ENCODE results near the gene CACNB2. TPM values are rescaled to one million over a fixed set of nuclear protein-coding genes. Genes with fewer than 3 reads are reported as not detected.

The CACNB2 gene
- 1.2 TPM for polyA plus RNA-seq (2013, experiment 1 of 4)
- 1.2 TPM for polyA plus RNA-seq (2013, experiment 2 of 4)
- 0.96 TPM for polyA plus RNA-seq (2013, experiment 3 of 4)
- polyA plus RNA-seq (2013, experiment 4 of 4) = 1.5 TPM

GRCh38 chr10:18140149-18140956 is at the start of gene CACNB2:
CACNB2 (plus strand) TSS chr10:18140424.
- H3K27ac ChIP-seq (ENCODE audit: insufficient read depth, low read depth, low read length, poor library complexity, severe bottlenecking) = no peak within 1 kb of the TSS
- H3K4me1 ChIP-seq (ENCODE audit: control insufficient read depth, insufficient read depth, low read length) = peaks cover 5% of the 10 kb centered on the region
- peaks cover 41% of the 10 kb centered on the region for H3K27me3 ChIP-seq (ENCODE audit: control insufficient read depth, insufficient read depth, low read length, poor library complexity, severe bottlenecking)
- peak within 1 kb of the TSS; percentile 47 for H3K4me3 ChIP-seq (ENCODE audit: insufficient read depth, low read depth, low read length)
- H3K36me3 ChIP-seq (ENCODE audit: control insufficient read depth, insufficient read depth, low read length) = no peaks in the 10 kb centered on the region
- 1% methylated on average over 100 of the region's 100 CpGs for WGBS, 2 experiments
- H3K9me3 ChIP-seq (ENCODE audit: control insufficient read depth, low read length) = no peaks in the 10 kb centered on the region

DNA sequence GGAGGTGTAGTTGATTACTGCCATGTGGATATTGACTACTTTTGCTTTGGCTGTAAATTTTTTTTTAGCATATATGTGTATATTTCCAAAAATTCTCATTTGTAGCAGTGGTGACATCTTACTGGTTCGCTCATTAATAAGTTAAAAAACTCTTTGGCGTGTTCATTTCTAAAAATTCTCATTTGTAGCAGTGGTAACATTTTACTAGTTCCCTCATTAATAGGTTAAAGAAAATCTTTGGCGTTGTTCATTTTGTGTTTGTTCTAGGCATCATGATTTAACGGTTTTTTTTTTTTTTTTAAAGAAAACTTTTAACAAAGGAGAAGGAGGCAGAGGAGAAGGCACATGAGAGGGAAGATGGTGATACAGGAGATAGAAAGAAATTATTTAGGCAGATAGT is 45.9 kb upstream of the CACNB2 start:
- no peak overlapping the region for H3K4me3 ChIP-seq (ENCODE audit: insufficient read depth, low read depth, low read length)
- H3K36me3 ChIP-seq (ENCODE audit: control insufficient read depth, insufficient read depth, low read length) = no peaks in the 10 kb centered on the region
- H3K27me3 ChIP-seq (ENCODE audit: control insufficient read depth, insufficient read depth, low read length, poor library complexity, severe bottlenecking) = no peaks in the 10 kb centered on the region
- no peak overlapping the region for H3K27ac ChIP-seq (ENCODE audit: insufficient read depth, low read depth, low read length, poor library complexity, severe bottlenecking)
- no peaks in the 10 kb centered on the region for H3K9me3 ChIP-seq (ENCODE audit: control insufficient read depth, low read length)
- 91% methylated on average over 3 to 4 of the region's 4 CpGs for WGBS, 2 experiments
- H3K4me1 ChIP-seq (ENCODE audit: control insufficient read depth, insufficient read depth, low read length) = no peaks in the 10 kb centered on the region

- H3K36me3 ChIP-seq (ENCODE audit: control insufficient read depth, insufficient read depth, low read length) = no peaks in the 10 kb centered on the region
- no peaks in the 10 kb centered on the region for H3K27me3 ChIP-seq (ENCODE audit: control insufficient read depth, insufficient read depth, low read length, poor library complexity, severe bottlenecking)
- H3K4me3 ChIP-seq (ENCODE audit: insufficient read depth, low read depth, low read length) = no peak overlapping the region
- no peaks in the 10 kb centered on the region for H3K4me1 ChIP-seq (ENCODE audit: control insufficient read depth, insufficient read depth, low read length)
- no peaks in the 10 kb centered on the region for H3K9me3 ChIP-seq (ENCODE audit: control insufficient read depth, low read length)
- H3K27ac ChIP-seq (ENCODE audit: insufficient read depth, low read depth, low read length, poor library complexity, severe bottlenecking) = no peak overlapping the region
- WGBS, 2 experiments = 61 to 81% methylated on average over 2 of the region's 2 CpGs
Observed at GRCh38 chr10:18094793-18095192, 45.4 kb upstream of the CACNB2 start.

DNA sequence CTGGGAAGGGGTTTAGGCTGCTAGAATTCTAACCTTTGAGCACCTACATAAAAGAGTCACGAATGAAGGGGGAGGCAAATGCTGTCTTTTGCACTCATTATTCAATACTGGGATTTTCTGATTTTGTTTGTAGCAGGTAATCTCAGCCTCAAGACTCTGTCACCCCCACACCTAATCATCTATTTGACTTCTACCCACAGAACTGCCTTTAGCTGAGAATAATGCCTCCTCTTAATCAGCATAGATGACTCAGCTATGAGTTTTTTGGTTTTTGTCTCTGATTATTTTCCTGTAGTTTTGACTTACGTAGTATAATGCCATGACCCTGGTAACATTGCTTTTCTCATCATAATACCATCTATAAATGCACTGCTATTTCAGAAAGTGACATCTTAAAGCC is 42.7 kb upstream of the CACNB2 start:
- no peak overlapping the region for H3K4me3 ChIP-seq (ENCODE audit: insufficient read depth, low read depth, low read length)
- H3K4me1 ChIP-seq (ENCODE audit: control insufficient read depth, insufficient read depth, low read length) = no peaks in the 10 kb centered on the region
- H3K36me3 ChIP-seq (ENCODE audit: control insufficient read depth, insufficient read depth, low read length) = no peaks in the 10 kb centered on the region
- H3K27me3 ChIP-seq (ENCODE audit: control insufficient read depth, insufficient read depth, low read length, poor library complexity, severe bottlenecking) = no peaks in the 10 kb centered on the region
- no peaks in the 10 kb centered on the region for H3K9me3 ChIP-seq (ENCODE audit: control insufficient read depth, low read length)
- H3K27ac ChIP-seq (ENCODE audit: insufficient read depth, low read depth, low read length, poor library complexity, severe bottlenecking) = no peak overlapping the region
- WGBS, 2 experiments = 79 to 89% methylated on average over 1 to 2 of the region's 2 CpGs

DNA sequence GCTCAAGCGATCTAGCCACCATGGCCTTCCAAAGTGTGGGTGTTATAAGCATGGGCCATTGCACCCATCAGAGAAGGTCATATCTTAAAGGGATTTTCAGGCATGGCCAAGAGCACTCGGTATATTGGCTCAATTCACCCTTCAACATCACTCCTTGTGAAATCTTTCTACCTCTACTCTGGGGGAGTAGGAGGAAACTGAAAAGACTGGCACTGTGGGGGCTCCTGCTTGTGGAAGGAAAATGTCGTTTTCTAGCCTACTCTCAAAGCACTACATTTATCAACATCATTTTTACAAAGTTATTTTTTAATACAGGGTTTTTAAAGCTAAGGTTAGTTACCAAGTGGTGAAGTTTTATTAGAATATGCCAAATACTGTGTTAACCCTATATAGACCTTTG is 42.0 kb upstream of the CACNB2 start:
- 98 to 100% methylated on average over 1 to 2 of the region's 3 CpGs for WGBS, 2 experiments
- H3K4me3 ChIP-seq (ENCODE audit: insufficient read depth, low read depth, low read length) = no peak overlapping the region
- H3K9me3 ChIP-seq (ENCODE audit: control insufficient read depth, low read length) = no peaks in the 10 kb centered on the region

GRCh38 chr10:18099415-18099814 is 40.8 kb upstream of the CACNB2 start:
- Histone ChIP-seq H3K27ac (ENCODE audit: insufficient read depth, low read depth, low read length, poor library complexity, severe bottlenecking) (no peak overlapping the region), H3K4me1 (ENCODE audit: control insufficient read depth, insufficient read depth, low read length) (no peaks in the 10 kb centered on the region), H3K9me3 (ENCODE audit: control insufficient read depth, low read length) (no peaks in the 10 kb centered on the region), H3K4me3 (ENCODE audit: insufficient read depth, low read depth, low read length) (no peak overlapping the region), H3K36me3 (ENCODE audit: control insufficient read depth, insufficient read depth, low read length) (no peaks in the 10 kb centered on the region), H3K27me3 (ENCODE audit: control insufficient read depth, insufficient read depth, low read length, poor library complexity, severe bottlenecking) (no peaks in the 10 kb centered on the region)
- 95 to 98% methylated on average over 3 of the region's 3 CpGs for WGBS, 2 experiments

More for the DNA sequence above, 42.0 kb upstream of the CACNB2 start:
- no peaks in the 10 kb centered on the region for H3K36me3 ChIP-seq (ENCODE audit: control insufficient read depth, insufficient read depth, low read length)
- no peaks in the 10 kb centered on the region for H3K4me1 ChIP-seq (ENCODE audit: control insufficient read depth, insufficient read depth, low read length)
- no peak overlapping the region for H3K27ac ChIP-seq (ENCODE audit: insufficient read depth, low read depth, low read length, poor library complexity, severe bottlenecking)
- no peaks in the 10 kb centered on the region for H3K27me3 ChIP-seq (ENCODE audit: control insufficient read depth, insufficient read depth, low read length, poor library complexity, severe bottlenecking)

DNA sequence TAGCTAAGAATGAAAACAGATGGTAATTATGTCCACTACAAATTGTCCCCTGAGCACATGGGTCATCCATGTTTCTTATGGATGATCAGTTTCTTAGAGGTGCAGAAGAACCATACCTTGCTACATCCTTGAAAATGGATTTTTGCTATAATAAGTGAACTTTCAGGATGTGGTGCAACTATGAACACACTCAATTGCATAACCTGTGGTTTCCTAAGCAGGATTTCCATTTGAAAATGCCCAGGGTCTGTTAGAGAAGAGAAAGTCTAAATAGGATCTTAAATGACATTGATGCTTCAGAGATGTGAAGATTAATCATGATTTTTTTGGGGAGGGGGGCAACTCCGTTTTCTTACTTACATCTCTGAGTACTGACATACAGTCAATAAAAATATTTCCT is 39.6 kb upstream of the CACNB2 start:
- Histone ChIP-seq H3K4me1 (ENCODE audit: control insufficient read depth, insufficient read depth, low read length) (no peaks in the 10 kb centered on the region), H3K27ac (ENCODE audit: insufficient read depth, low read depth, low read length, poor library complexity, severe bottlenecking) (no peak overlapping the region), H3K4me3 (ENCODE audit: insufficient read depth, low read depth, low read length) (no peak overlapping the region), H3K36me3 (ENCODE audit: control insufficient read depth, insufficient read depth, low read length) (no peaks in the 10 kb centered on the region), H3K9me3 (ENCODE audit: control insufficient read depth, low read length) (no peaks in the 10 kb centered on the region), H3K27me3 (ENCODE audit: control insufficient read depth, insufficient read depth, low read length, poor library complexity, severe bottlenecking) (no peaks in the 10 kb centered on the region)
- no CpG with 5 or more reads among the region's 1 CpG for WGBS, 2 experiments

DNA sequence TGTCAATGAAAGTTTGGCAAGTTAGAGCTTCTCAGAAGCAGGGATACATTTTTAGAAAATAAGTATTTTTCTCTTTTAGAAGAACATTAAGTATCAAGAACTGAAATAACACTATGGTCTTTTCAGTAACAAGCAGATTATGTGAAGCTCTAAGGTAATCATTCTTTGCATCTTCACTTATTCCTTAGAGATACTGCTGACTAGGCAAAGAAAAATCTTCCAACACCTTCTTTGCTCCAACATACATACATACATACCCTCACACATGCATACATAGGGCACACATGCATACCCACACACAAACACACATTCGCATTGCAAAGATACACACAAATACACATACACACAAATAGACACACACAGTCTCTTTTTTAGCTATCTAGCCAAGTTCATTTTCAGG is 37.8 kb upstream of the CACNB2 start:
- Histone ChIP-seq H3K36me3 (ENCODE audit: control insufficient read depth, insufficient read depth, low read length) (no peaks in the 10 kb centered on the region), H3K4me3 (ENCODE audit: insufficient read depth, low read depth, low read length) (no peak overlapping the region), H3K9me3 (ENCODE audit: control insufficient read depth, low read length) (no peaks in the 10 kb centered on the region), H3K27ac (ENCODE audit: insufficient read depth, low read depth, low read length, poor library complexity, severe bottlenecking) (no peak overlapping the region), H3K27me3 (ENCODE audit: control insufficient read depth, insufficient read depth, low read length, poor library complexity, severe bottlenecking) (no peaks in the 10 kb centered on the region), H3K4me1 (ENCODE audit: control insufficient read depth, insufficient read depth, low read length) (no peaks in the 10 kb centered on the region)
- WGBS, 2 experiments = 92 to 96% methylated on average over 1 of the region's 1 CpG

- no peaks in the 10 kb centered on the region for H3K9me3 ChIP-seq (ENCODE audit: control insufficient read depth, low read length)
- WGBS, 2 experiments = 78 to 84% methylated on average over 10 of the region's 10 CpGs
- H3K36me3 ChIP-seq (ENCODE audit: control insufficient read depth, insufficient read depth, low read length) = no peaks in the 10 kb centered on the region
- H3K27ac ChIP-seq (ENCODE audit: insufficient read depth, low read depth, low read length, poor library complexity, severe bottlenecking) = no peak overlapping the region
- no peaks in the 10 kb centered on the region for H3K27me3 ChIP-seq (ENCODE audit: control insufficient read depth, insufficient read depth, low read length, poor library complexity, severe bottlenecking)
- no peaks in the 10 kb centered on the region for H3K4me1 ChIP-seq (ENCODE audit: control insufficient read depth, insufficient read depth, low read length)
- H3K4me3 ChIP-seq (ENCODE audit: insufficient read depth, low read depth, low read length) = no peak overlapping the region
Observed at GRCh38 chr10:18104223-18104872, 35.9 kb upstream of the CACNB2 start.

GRCh38 chr10:18109341-18109870 is 30.8 kb upstream of the CACNB2 start:
- H3K36me3 ChIP-seq (ENCODE audit: control insufficient read depth, insufficient read depth, low read length) = no peaks in the 10 kb centered on the region
- H3K4me1 ChIP-seq (ENCODE audit: control insufficient read depth, insufficient read depth, low read length) = no peaks in the 10 kb centered on the region
- WGBS, 2 experiments = 93% methylated on average over 6 of the region's 6 CpGs
- no peak overlapping the region for H3K4me3 ChIP-seq (ENCODE audit: insufficient read depth, low read depth, low read length)
- no peak overlapping the region for H3K27ac ChIP-seq (ENCODE audit: insufficient read depth, low read depth, low read length, poor library complexity, severe bottlenecking)
- H3K9me3 ChIP-seq (ENCODE audit: control insufficient read depth, low read length) = no peaks in the 10 kb centered on the region
- no peaks in the 10 kb centered on the region for H3K27me3 ChIP-seq (ENCODE audit: control insufficient read depth, insufficient read depth, low read length, poor library complexity, severe bottlenecking)
